GM12878 (cell line): ENCODE measurements around the gene KIF15. TPM values are rescaled to one million over a fixed set of nuclear protein-coding genes. Genes with fewer than 3 reads are reported as not detected.

Experiments used
- ATAC-seq: fragments of 200-7000 bp; cut with Tn5 transposase; 3 replicates; pipeline ENCODE4 v1.9.1; 2020; ENCODE audit warnings: mild to moderate bottlenecking, moderate library complexity
- BruUV-seq: library from RNA; stranded (reverse); fragments of 400-500 nt; replicated peaks from 2 replicates; lab custom pipeline; 2021; lab: Mats Ljungman, UMichigan
- CTCF ChIA-PET: fragments of 300-600 bp; sonication (Branson Sonifier 250); formaldehyde crosslinking; extraction: SDS; loops from one replicate; lab custom pipeline; 2021; ENCODE audit warnings: inconsistent platforms; lab: Yijun Ruan, JAX
- POLR2A ChIA-PET: fragments of 350-600 bp; formaldehyde crosslinking; extraction: SDS; loops from one replicate; lab custom pipeline; 2021; ENCODE audit warnings: inconsistent platforms; lab: Charles Lee
- RAD21 ChIA-PET: fragments of 300-600 bp; sonication (Branson Sonifier 250); formaldehyde crosslinking; loops from one replicate; lab custom pipeline; 2023; ENCODE audit warnings: antibody characterized with exemption; ENCODE audit not compliant: unreplicated experiment; lab: Charles Lee
- SMC1A ChIA-PET: fragments of 300-600 bp; sonication (Branson Sonifier 250); formaldehyde crosslinking; loops from one replicate; lab custom pipeline; 2023; ENCODE audit not compliant: unreplicated experiment, uncharacterized antibody; lab: Charles Lee
- DNase-seq: peaks from one replicate; pipeline ENCODE4 v3.0.0-alpha.2; 2011; ENCODE audit warnings: low read depth, low spot score
- FAIRE-seq: peaks from 3 replicates; lab custom pipeline; 2011; peaks lifted over from hg19 to GRCh38; lab: Jason Lieb, UNC
- H2AFZ ChIP-seq: 2 replicates; pipeline ENCODE4 v1.6.0; 2011; ENCODE audit warnings: low read depth, low read length, control low read depth; ENCODE audit not compliant: control insufficient read depth
- H3K27ac ChIP-seq: 2 replicates; pipeline ENCODE4 v1.5.1; 2011; ENCODE audit warnings: control low read depth; ENCODE audit not compliant: control insufficient read depth, insufficient read depth
- H3K27me3 ChIP-seq, 2 experiments: replicated peaks in 1 of 2; 2 replicates each; pipeline versions ENCODE4 v1.6.0 to v1.6.1; 2011; ENCODE audit warnings: low read length in 1 of 2; ENCODE audit not compliant: control insufficient read depth in 2 of 2, insufficient read depth in 2 of 2
- H3K36me3 ChIP-seq, 2 experiments: 2 replicates each; pipeline ENCODE4 v1.5.1; 2011; ENCODE audit warnings: low read length in 1 of 2; ENCODE audit not compliant: control insufficient read depth in 2 of 2, insufficient read depth in 2 of 2
- H3K4me1 ChIP-seq: 2 replicates; pipeline ENCODE4 v1.6.1; 2011; ENCODE audit warnings: mild to moderate bottlenecking, low read length, moderate library complexity, mixed read lengths; ENCODE audit not compliant: control insufficient read depth, insufficient read depth
- H3K4me2 ChIP-seq: 2 replicates; pipeline ENCODE4 v1.6.0; 2011; ENCODE audit warnings: control low read depth; ENCODE audit not compliant: control insufficient read depth, insufficient read depth
- H3K4me3 ChIP-seq: fragments of 200-600 bp; sonication (generic); 2 replicates; pipeline ENCODE4 v1.5.1; 2016
- H3K79me2 ChIP-seq: 2 replicates; pipeline ENCODE4 v1.6.0; 2011; ENCODE audit warnings: low read length; ENCODE audit not compliant: control insufficient read depth, insufficient read depth
- H3K9ac ChIP-seq: 2 replicates; pipeline ENCODE4 v1.8.0; 2011; ENCODE audit warnings: low read length, control low read depth, mixed read lengths; ENCODE audit not compliant: control insufficient read depth, insufficient read depth
- H3K9me3 ChIP-seq: replicated peaks from 3 replicates; pipeline ENCODE4 v1.5.1; 2011; ENCODE audit warnings: mild to moderate bottlenecking, low read length; ENCODE audit not compliant: control insufficient read depth, insufficient read depth
- H4K20me1 ChIP-seq: 2 replicates; pipeline ENCODE4 v1.6.0; 2011; ENCODE audit not compliant: control insufficient read depth, insufficient read depth
- CHD4 ChIP-seq: fragments of 200-600 bp; sonication (generic); IDR thresholded peaks from 2 replicates; pipeline ENCODE4 v1.6.1; 2016; ENCODE audit warnings: mild to moderate bottlenecking
- ETV6 ChIP-seq, 2 experiments: fragments of 450-650 bp in 1 of 2; IDR thresholded peaks in 1 of 2; conservative IDR thresholded peaks in 1 of 2; 2 replicates each; pipeline ENCODE4 v1.6.1; 2014; ENCODE audit warnings: antibody characterized with exemption in 1 of 2, borderline replicate concordance in 1 of 2, low read depth in 1 of 2, mild to moderate bottlenecking in 1 of 2, moderate library complexity in 1 of 2
- IKZF1 ChIP-seq: fragments of 450-650 bp; conservative IDR thresholded peaks from 2 replicates; pipeline ENCODE4 v1.6.1; 2017; ENCODE audit warnings: antibody characterized with exemption, mild to moderate bottlenecking
- MEF2A ChIP-seq: IDR thresholded peaks from 2 replicates; pipeline ENCODE4 v1.6.1; 2011; ENCODE audit warnings: low read depth, mild to moderate bottlenecking, low read length, moderate library complexity; ENCODE audit not compliant: insufficient read depth
- NFYA ChIP-seq: IDR thresholded peaks from 2 replicates; pipeline ENCODE4 v1.6.1; 2011; ENCODE audit warnings: low read depth, mild to moderate bottlenecking, low read length, improper control_type of control experiment, borderline replicate concordance
- PAX5 ChIP-seq: IDR thresholded peaks from 2 replicates; pipeline ENCODE4 v1.6.1; 2011; ENCODE audit warnings: low read depth, low read length, borderline replicate concordance
- POLR2AphosphoS2 ChIP-seq: IDR thresholded peaks from 2 replicates; pipeline ENCODE4 v1.6.1; 2011; ENCODE audit warnings: low read depth, mild to moderate bottlenecking, low read length, improper control_type of control experiment, moderate library complexity
- POLR2AphosphoS5 ChIP-seq: IDR thresholded peaks from 2 replicates; pipeline ENCODE4 v1.6.1; 2011; ENCODE audit warnings: mild to moderate bottlenecking, low read length, inconsistent platforms
- SREBF2 ChIP-seq: IDR thresholded peaks from 2 replicates; pipeline ENCODE4 v1.6.1; 2012; ENCODE audit warnings: mild to moderate bottlenecking, low read length
- SRF ChIP-seq, 2 experiments: IDR thresholded peaks; 2 replicates each; pipeline ENCODE4 v1.6.1; 2011; ENCODE audit warnings: low read depth in 2 of 2, low read length in 2 of 2, mild to moderate bottlenecking in 1 of 2, moderate library complexity in 1 of 2
- STAT1 ChIP-seq: fragments of 450-650 bp; conservative IDR thresholded peaks from 2 replicates; pipeline ENCODE4 v1.6.1; 2014; ENCODE audit warnings: antibody characterized with exemption, mild to moderate bottlenecking
- TAF1 ChIP-seq: IDR thresholded peaks from 2 replicates; pipeline ENCODE4 v1.6.1; 2011; ENCODE audit warnings: mild to moderate bottlenecking, low read depth, low read length, borderline replicate concordance
- TCF7 ChIP-seq: IDR thresholded peaks from 2 replicates; pipeline ENCODE4 v1.6.1; 2014; ENCODE audit warnings: antibody characterized with exemption, borderline replicate concordance
- ZSCAN29 ChIP-seq: fragments of 450-650 bp; IDR thresholded peaks from 2 replicates; pipeline ENCODE4 v1.6.1; 2017; ENCODE audit warnings: mild to moderate bottlenecking, moderate library complexity
- WGBS: methylation state at CpG from one replicate; pipeline ENCODE4 v1.1.6; 2016; ENCODE audit warnings: low lambda C conversion rate; ENCODE audit not compliant: insufficient replicate concordance, insufficient coverage; ENCODE audit errors: missing lambda C conversion rate; 5-methylcytosine and 5-hydroxymethylcytosine counted together
- in situ Hi-C: fragments of 300-500 bp; cut with MboI; formaldehyde crosslinking; loops from 9 replicates; pipeline ENCODE4 v1.14.3; 2018; ENCODE audit warnings: mixed read lengths
- intact Hi-C: fragments of 100-400 bp; cut with micrococcal nuclease; formaldehyde crosslinking; loops from one replicate; pipeline ENCODE4 v1.14.2; 2022; ENCODE audit not compliant: unreplicated experiment
- polyA plus RNA-seq, 11 experiments: library from polyadenylated mRNA; depleted of rRNA in 4 of 11; unstranded in 6 of 11; stranded (reverse) in 5 of 11; fragments of >200 nt; fragmentation: Nextera tagmentation in 4 of 11; fragmentation: Illumina TruSeq in 1 of 11; extraction: Ambion mirVana in 4 of 11; extraction: Trizol in 1 of 11; gene quantifications; 1 replicate in 1 of 11; 2 replicates in 10 of 11; pipeline versions ENCODE4 v1.2.1 to v1.2.3, GENCODE V29; 2011 to 2016; ENCODE audit warnings: inconsistent platforms in 2 of 11, missing spikeins in 2 of 11, low read depth in 1 of 11
- total RNA-seq, 4 experiments: library from RNA; depleted of rRNA in 3 of 4; stranded (reverse); fragments of >200 nt in 3 of 4; fragmentation: Illumina TruSeq in 1 of 4; extraction: Trizol in 1 of 4; gene quantifications; 2 replicates each; pipeline versions ENCODE4 v1.2.1 to v1.2.3, GENCODE V29; 2013 to 2021
- TF ChIP-seq, protein P1 (sequence below): fragments of 150-350 bp; IDR thresholded peaks from 2 replicates; pipeline ENCODE4 v1.6.1; 2014; ENCODE audit warnings: mild to moderate bottlenecking, low read depth, low read length
- TF ChIP-seq, protein P2 (sequence below): fragments of 450-650 bp; IDR thresholded peaks from 2 replicates; pipeline ENCODE4 v1.6.1; 2016; ENCODE audit warnings: mild to moderate bottlenecking
- TF ChIP-seq, protein P3 (sequence below): IDR thresholded peaks from 2 replicates; pipeline ENCODE4 v1.6.1; 2012; ENCODE audit warnings: improper control_type of control experiment, low read depth, low read length; ENCODE audit not compliant: insufficient replicate concordance

KIF15 gene
- total and polyA plus RNA-seq, 10 of the 15 experiments (the other 5 are each of a cell fraction or from before 2014, with no cell fraction given), result 12.3 to 51.8 (median 26.0) TPM

DNA sequence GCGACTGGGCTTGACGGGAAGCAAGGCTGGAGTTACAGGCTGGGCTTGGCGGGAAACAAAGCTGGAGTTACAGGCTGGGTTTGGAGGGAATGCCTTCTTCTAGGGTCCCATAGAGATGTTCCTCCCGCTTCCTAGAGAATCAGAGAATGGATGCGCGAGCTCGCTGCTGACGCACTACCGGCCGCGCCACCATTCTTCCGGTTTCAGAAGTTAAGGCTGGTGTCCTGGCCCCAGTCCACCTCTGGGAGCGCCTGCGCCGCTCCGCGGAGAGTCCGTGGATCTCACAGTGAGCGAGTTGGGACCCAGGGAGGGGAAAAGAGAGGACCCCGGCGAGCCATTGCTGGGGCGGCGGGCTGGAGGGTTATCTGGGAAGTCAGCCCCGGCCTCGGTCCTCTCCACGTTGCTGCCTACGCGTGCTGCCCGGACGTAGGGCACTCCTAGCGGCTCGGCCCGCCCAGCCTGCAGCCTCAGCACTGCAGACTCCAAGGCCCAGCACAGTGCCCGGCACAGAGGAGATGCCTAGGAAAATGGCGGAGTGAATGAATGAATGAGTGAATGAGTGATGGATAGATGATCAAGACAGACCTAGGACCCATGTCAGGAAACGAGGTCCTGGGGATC lies 49.0 kb upstream of the KIF15 start, which contains the start of gene ZNF502:
Gene ZNF502, plus strand, starts transcription at position 206 of the 621 bp plus-strand sequence. CDS start 7,602 bp downstream, outside the sequence.
- SMC1A ChIA-PET, result no interaction called here
- WGBS, result 11% methylated on average over 36 of the region's 36 CpGs
- ATAC-seq (peak; percentile 77), FAIRE-seq (no peak), DNase-seq (no peak)
- no peak within 1 kb of the TSS for H3K9ac ChIP-seq
- CTCF ChIA-PET, result no interaction called here
- intact Hi-C loops (no loop called here), in situ Hi-C loops (no loop called here)
- peaks cover 14% of the 10 kb centered on the region for H3K9me3 ChIP-seq
- POLR2A ChIA-PET, result no interaction called here
- H3K79me2 ChIP-seq, result no peaks in the 10 kb centered on the region
- H3K4me1 ChIP-seq, result no peaks in the 10 kb centered on the region
- H3K27me3 ChIP-seq, result no peaks in the 10 kb centered on the region
- RAD21 ChIA-PET, result no interaction called here
- peak within 1 kb of the TSS; percentile 82 for H2AFZ ChIP-seq
- H3K27ac ChIP-seq, result no peak within 1 kb of the TSS
- H3K4me3 ChIP-seq, result peak within 1 kb of the TSS; percentile 48; the same call in 1 of the 2 replicates
- no peaks in the 10 kb centered on the region for H3K36me3 ChIP-seq
- BruUV-seq, result TSS peak; percentile 69
- H4K20me1 ChIP-seq, result no peaks in the 10 kb centered on the region
- H3K4me2 ChIP-seq, result peak within 1 kb of the TSS; percentile 57
- TF ChIP-seq, protein P1, sequence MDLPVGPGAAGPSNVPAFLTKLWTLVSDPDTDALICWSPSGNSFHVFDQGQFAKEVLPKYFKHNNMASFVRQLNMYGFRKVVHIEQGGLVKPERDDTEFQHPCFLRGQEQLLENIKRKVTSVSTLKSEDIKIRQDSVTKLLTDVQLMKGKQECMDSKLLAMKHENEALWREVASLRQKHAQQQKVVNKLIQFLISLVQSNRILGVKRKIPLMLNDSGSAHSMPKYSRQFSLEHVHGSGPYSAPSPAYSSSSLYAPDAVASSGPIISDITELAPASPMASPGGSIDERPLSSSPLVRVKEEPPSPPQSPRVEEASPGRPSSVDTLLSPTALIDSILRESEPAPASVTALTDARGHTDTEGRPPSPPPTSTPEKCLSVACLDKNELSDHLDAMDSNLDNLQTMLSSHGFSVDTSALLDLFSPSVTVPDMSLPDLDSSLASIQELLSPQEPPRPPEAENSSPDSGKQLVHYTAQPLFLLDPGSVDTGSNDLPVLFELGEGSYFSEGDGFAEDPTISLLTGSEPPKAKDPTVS, result no peak
- TF ChIP-seq POLR2AphosphoS2 (no peak), IKZF1 (0 out of 2 replicates have a peak, but pooled peaks have one; percentile 24), TAF1 (peak; percentile 58; the same call in 1 of the 2 replicates), NFYA (no peak), CHD4 (no peak), POLR2AphosphoS5 (no peak), ETV6 (conservative IDR thresholded peaks at IDR 0.05 in 1 of 2, IDR thresholded peaks at IDR 0.05 in 1 of 2; ENCODE audit: borderline replicate concordance in 1 of 2, low read depth in 1 of 2) (no peak), SREBF2 (no peak), PAX5 (no peak), MEF2A (no peak), SRF (IDR thresholded peaks at IDR 0.05; ENCODE audit: low read depth in 2 of 2, low read length in 2 of 2) (no peak), ZSCAN29 (no peak), TCF7 (no peak), STAT1 (no peak)
- TF ChIP-seq, protein P2, sequence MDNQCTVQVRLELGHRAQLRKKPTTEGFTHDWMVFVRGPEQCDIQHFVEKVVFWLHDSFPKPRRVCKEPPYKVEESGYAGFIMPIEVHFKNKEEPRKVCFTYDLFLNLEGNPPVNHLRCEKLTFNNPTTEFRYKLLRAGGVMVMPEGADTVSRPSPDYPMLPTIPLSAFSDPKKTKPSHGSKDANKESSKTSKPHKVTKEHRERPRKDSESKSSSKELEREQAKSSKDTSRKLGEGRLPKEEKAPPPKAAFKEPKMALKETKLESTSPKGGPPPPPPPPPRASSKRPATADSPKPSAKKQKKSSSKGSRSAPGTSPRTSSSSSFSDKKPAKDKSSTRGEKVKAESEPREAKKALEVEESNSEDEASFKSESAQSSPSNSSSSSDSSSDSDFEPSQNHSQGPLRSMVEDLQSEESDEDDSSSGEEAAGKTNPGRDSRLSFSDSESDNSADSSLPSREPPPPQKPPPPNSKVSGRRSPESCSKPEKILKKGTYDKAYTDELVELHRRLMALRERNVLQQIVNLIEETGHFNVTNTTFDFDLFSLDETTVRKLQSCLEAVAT, result no peak
- TF ChIP-seq, protein P3, sequence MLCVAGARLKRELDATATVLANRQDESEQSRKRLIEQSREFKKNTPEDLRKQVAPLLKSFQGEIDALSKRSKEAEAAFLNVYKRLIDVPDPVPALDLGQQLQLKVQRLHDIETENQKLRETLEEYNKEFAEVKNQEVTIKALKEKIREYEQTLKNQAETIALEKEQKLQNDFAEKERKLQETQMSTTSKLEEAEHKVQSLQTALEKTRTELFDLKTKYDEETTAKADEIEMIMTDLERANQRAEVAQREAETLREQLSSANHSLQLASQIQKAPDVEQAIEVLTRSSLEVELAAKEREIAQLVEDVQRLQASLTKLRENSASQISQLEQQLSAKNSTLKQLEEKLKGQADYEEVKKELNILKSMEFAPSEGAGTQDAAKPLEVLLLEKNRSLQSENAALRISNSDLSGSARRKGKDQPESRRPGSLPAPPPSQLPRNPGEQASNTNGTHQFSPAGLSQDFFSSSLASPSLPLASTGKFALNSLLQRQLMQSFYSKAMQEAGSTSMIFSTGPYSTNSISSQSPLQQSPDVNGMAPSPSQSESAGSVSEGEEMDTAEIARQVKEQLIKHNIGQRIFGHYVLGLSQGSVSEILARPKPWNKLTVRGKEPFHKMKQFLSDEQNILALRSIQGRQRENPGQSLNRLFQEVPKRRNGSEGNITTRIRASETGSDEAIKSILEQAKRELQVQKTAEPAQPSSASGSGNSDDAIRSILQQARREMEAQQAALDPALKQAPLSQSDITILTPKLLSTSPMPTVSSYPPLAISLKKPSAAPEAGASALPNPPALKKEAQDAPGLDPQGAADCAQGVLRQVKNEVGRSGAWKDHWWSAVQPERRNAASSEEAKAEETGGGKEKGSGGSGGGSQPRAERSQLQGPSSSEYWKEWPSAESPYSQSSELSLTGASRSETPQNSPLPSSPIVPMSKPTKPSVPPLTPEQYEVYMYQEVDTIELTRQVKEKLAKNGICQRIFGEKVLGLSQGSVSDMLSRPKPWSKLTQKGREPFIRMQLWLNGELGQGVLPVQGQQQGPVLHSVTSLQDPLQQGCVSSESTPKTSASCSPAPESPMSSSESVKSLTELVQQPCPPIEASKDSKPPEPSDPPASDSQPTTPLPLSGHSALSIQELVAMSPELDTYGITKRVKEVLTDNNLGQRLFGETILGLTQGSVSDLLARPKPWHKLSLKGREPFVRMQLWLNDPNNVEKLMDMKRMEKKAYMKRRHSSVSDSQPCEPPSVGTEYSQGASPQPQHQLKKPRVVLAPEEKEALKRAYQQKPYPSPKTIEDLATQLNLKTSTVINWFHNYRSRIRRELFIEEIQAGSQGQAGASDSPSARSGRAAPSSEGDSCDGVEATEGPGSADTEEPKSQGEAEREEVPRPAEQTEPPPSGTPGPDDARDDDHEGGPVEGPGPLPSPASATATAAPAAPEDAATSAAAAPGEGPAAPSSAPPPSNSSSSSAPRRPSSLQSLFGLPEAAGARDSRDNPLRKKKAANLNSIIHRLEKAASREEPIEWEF, result no peak
